Gastroesophageal sphincter (tissue), 4 donors: ENCODE data around the gene PREB. TPM values are rescaled to one million over a fixed set of nuclear protein-coding genes. Genes with fewer than 3 reads are reported as not detected.

Experiments used
- ATAC-seq: fragments of 150-250 bp; one replicate; pipeline ENCODE4 v1.9.1; 2016; ENCODE audit warnings: mild to moderate bottlenecking, moderate library complexity
- H3K27ac ChIP-seq, 4 donors: fragments of 200-600 bp; sonication (generic) in 3 of 4; 1 replicate in 3 of 4; 2 replicates in 1 of 4; pipeline ENCODE4 v1.5.1; 2016 to 2019
- H3K27me3 ChIP-seq: fragments of 200-600 bp; sonication (generic); one replicate; pipeline ENCODE4 v1.5.1; 2019
- H3K36me3 ChIP-seq, 2 donors: fragments of 200-600 bp; sonication (generic); one replicate each; pipeline ENCODE4 v1.5.1; 2019; ENCODE audit warnings: control low read depth in 1 of 2
- H3K4me1 ChIP-seq, 3 donors: fragments of 200-600 bp; sonication (generic); 1 replicate in 2 of 3; 2 replicates in 1 of 3; pipeline ENCODE4 v1.5.1; 2016 to 2019; ENCODE audit warnings: control low read depth in 2 of 3
- H3K4me3 ChIP-seq, 2 donors: fragments of 200-600 bp; sonication (generic); one replicate each; pipeline ENCODE4 v1.5.1; 2019; ENCODE audit warnings: mild to moderate bottlenecking in 1 of 2, moderate library complexity in 1 of 2
- H3K9me3 ChIP-seq, 3 donors: fragments of 200-600 bp; sonication (generic); one replicate each; pipeline ENCODE4 v1.5.1; 2017 to 2019; ENCODE audit warnings: control low read depth in 2 of 3
- CTCF ChIP-seq, 4 experiments: fragments of 200-600 bp in 2 of 4; fragments of 450-650 bp in 2 of 4; sonication (generic) in 1 of 4; IDR thresholded peaks; one replicate each; pipeline ENCODE4 v1.5.1; 2017 to 2019; ENCODE audit warnings: antibody characterized with exemption in 4 of 4, mild to moderate bottlenecking in 2 of 4, moderate library complexity in 2 of 4
- EP300 ChIP-seq: sonication (generic); formaldehyde crosslinking; IDR thresholded peaks from one replicate; pipeline ENCODE4 v1.6.1; 2017; ENCODE audit warnings: antibody characterized with exemption, mild to moderate bottlenecking
- POLR2A ChIP-seq, 2 donors: fragments of 450-650 bp; IDR thresholded peaks; one replicate each; pipeline ENCODE4 v1.6.1; 2017; ENCODE audit warnings: antibody characterized with exemption in 2 of 2, mild to moderate bottlenecking in 2 of 2, moderate library complexity in 1 of 2
- POLR2AphosphoS5 ChIP-seq: sonication (generic); formaldehyde crosslinking; IDR thresholded peaks from one replicate; pipeline ENCODE4 v1.6.1; 2017; ENCODE audit warnings: antibody characterized with exemption
- WGBS, 2 donors: methylation state at CpG; one replicate each; pipeline ENCODE4 v1.1.5; 2018; ENCODE audit warnings: low coverage in 1 of 2; 5-methylcytosine and 5-hydroxymethylcytosine counted together
- total RNA-seq, 4 donors: library from RNA; depleted of rRNA; stranded (reverse); fragments of >200 nt; gene quantifications; one replicate each; pipeline ENCODE4 v1.1.0, GENCODE V29; 2016

The PREB gene
- total RNA-seq, 4 donors from 2014 or later, result 47.0 to 83.9 (median 50.8) TPM

GRCh38 chr2:27170581-27171337, 36.3 kb upstream of the PREB start:
- no peak for TF ChIP-seq POLR2AphosphoS5
- TF ChIP-seq POLR2A (IDR thresholded peaks at IDR 0.05), result no peak
- no peak for TF ChIP-seq CTCF (IDR thresholded peaks at IDR 0.05)
- no peak for TF ChIP-seq EP300
- no peak for ATAC-seq

DNA sequence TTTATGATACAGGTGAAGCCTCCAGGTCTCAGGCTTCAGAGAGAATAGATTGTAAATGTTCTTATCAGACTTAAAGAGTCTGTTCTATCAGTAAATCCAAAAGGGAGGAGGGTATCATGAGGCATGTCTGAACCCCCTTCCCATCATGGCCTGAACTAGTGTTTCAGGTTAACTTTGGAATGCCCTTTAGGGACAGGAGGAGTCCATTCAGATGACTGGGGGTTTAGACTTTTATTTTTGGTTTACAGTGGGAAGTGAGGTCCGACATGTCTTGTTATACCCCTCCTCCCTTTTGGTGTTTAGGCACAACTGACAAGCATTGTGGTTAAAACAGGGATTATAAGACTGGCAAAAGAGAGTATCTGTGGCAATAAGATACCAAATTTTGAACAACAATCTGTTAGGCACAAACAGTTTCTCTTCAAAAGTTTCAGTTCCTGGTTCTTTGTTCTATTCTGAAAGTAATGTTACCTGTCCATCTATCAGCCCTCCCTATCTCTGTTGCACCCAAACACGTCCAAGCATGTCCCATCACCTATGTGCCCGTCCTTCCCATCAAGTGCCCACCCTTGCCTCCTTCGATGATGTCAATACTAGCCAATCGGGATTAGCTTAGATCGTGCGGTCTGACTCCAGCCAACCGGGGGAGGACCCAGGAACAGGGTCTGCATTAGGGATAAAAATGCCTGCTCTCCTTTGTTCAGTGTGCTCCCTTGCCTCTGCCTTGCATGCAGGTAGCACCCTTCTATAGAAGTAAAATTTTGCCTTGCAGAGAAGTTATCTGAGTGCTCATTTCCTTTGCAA, 30.7 kb upstream of the PREB start:
- Histone ChIP-seq H3K27ac (no peak overlapping the region), H3K4me1 (peaks cover 0 to 7% (median 0%) of the 10 kb centered on the region in 3 donors), H3K27me3 (peaks cover 31% of the 10 kb centered on the region), H3K4me3 (no peak overlapping the region), H3K36me3 (no peaks in the 10 kb centered on the region), H3K9me3 (no peaks in the 10 kb centered on the region)
- 70 to 81% methylated on average over 1 to 7 of the region's 8 CpGs for WGBS, 2 donors
- TF ChIP-seq POLR2A (IDR thresholded peaks at IDR 0.05) (no peak), POLR2AphosphoS5 (no peak), EP300 (no peak), CTCF (IDR thresholded peaks at IDR 0.05) (no peak)
- ATAC-seq, result no peak

More at GRCh38 chr2:27170581-27171337, 36.3 kb upstream of the PREB start:
- 68 to 91% methylated on average over 4 to 6 of the region's 6 CpGs for WGBS, 2 donors
- no peaks in the 10 kb centered on the region for H3K36me3 ChIP-seq
- H3K27me3 ChIP-seq, result peaks cover 40% of the 10 kb centered on the region
- peaks cover 0 to 7% (median 0%) of the 10 kb centered on the region in 3 donors for H3K4me1 ChIP-seq
- no peak overlapping the region for H3K27ac ChIP-seq
- no peak overlapping the region for H3K4me3 ChIP-seq
- H3K9me3 ChIP-seq, result no peaks in the 10 kb centered on the region

GRCh38 chr2:27162151-27163121, 28.0 kb upstream of the PREB start:
- no peak for TF ChIP-seq POLR2A (IDR thresholded peaks at IDR 0.05)
- no peak for TF ChIP-seq CTCF (IDR thresholded peaks at IDR 0.05)
- no peak for TF ChIP-seq EP300
- TF ChIP-seq POLR2AphosphoS5, result no peak
- WGBS, 2 donors, result 73 to 83% methylated on average over 6 to 15 of the region's 15 CpGs
- H3K36me3 ChIP-seq, result no peaks in the 10 kb centered on the region
- peaks cover 29% of the 10 kb centered on the region for H3K27me3 ChIP-seq
- no peak overlapping the region for H3K4me3 ChIP-seq
- no peak overlapping the region for H3K27ac ChIP-seq
- no peaks in the 10 kb centered on the region for H3K4me1 ChIP-seq
- ATAC-seq, result no peak
- no peaks in the 10 kb centered on the region for H3K9me3 ChIP-seq

DNA sequence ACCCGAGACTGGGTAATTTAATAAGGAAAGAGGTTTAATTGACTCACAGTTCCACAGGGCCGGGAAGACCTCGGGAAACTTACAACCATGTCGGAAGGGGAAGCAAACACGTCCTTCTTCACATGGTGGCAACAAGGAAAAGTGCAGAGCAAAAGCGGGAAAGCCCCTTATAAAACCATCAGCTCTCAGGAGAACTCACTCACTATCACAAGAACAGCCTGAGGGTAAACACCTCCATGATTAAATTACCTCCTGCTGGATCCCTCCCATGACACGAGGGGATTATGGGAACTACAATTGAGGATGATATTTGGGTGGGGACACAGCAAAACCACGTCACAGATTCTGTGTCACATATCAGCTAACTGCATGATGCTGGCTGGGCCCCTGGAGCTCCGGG, 25.8 kb upstream of the PREB start:
- H3K36me3 ChIP-seq, result no peaks in the 10 kb centered on the region
- H3K27ac ChIP-seq, result no peak overlapping the region
- TF ChIP-seq POLR2A (IDR thresholded peaks at IDR 0.05) (no peak), POLR2AphosphoS5 (no peak), EP300 (no peak), CTCF (IDR thresholded peaks at IDR 0.05) (no peak)
- ATAC-seq, result no peak
- H3K4me3 ChIP-seq, result no peak overlapping the region
- peaks cover 27% of the 10 kb centered on the region for H3K27me3 ChIP-seq
- no peaks in the 10 kb centered on the region for H3K9me3 ChIP-seq
- WGBS, 2 donors, result 88 to 100% methylated on average over 1 to 9 of the region's 9 CpGs
- H3K4me1 ChIP-seq, result no peaks in the 10 kb centered on the region
